Measurements from ENCODE around the gene DUSP18. TPM values are rescaled to one million over a fixed set of nuclear protein-coding genes. Genes with fewer than 3 reads are reported as not detected.

The DUSP18 gene
- total and polyA plus RNA-seq, 2 of the 4 experiments (the other 2 are of a cell fraction) = 14.9 TPM

DNA sequence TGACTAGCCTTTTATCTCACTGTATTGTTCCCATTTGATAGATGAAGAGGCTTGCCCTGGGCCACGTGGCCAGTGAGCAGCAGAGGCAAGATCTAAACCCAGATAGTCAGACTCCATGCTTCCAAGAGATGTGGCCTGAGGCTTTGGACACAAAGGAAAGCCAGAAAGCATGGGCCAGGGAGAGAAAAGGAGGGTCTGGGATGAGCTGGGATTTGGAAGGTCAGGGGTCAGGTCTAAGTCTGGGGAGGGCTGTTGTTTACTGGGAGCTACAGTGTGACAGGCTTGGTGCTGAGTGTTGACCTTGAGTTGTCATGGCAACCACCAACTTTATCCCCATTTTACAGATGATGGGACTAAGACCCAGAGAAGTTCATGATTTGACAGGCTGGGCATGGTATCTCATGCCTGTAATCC, 30.0 kb downstream of the DUSP18 start:
- WGBS, 2 experiments (ENCODE audit: extremely low coverage in 2 of 2, insufficient read length in 1 of 2) = no CpG with 5 or more reads among the region's 1 CpG
- dilution Hi-C loops (cut with HindIII; ENCODE audit: low sequenced_read_pairs, unreplicated experiment) = no loop called here
- CTCF ChIA-PET = no interaction called here

More for the DNA sequence above, 30.0 kb downstream of the DUSP18 start:
- H3K79me1 ChIP-seq (ENCODE audit: low read depth in 1 of 2, low read length in 2 of 2) = peaks cover 23 to 39% of the 10 kb centered on the region in 2 experiments
- H2BK15ac ChIP-seq (ENCODE audit: low read depth, low read length) = no peak overlapping the region
- no peak overlapping the region for H3K9ac ChIP-seq (ENCODE audit: low read depth, low read length)
- no TSS peak for BruUV-seq (replicated peaks)
- H3K56ac ChIP-seq (ENCODE audit: extremely low read depth, insufficient read depth, low read length) = no peak overlapping the region
- peaks cover 14% of the 10 kb centered on the region for H3K9me1 ChIP-seq (ENCODE audit: insufficient read depth, low read length)
- H3K27ac ChIP-seq (ENCODE audit: insufficient read depth, low read length) = no peak overlapping the region
- peak overlapping the region; percentile 13; the same call in 1 of the 2 replicates for H2AK5ac ChIP-seq (ENCODE audit: low read depth, low read length)
- no peak overlapping the region for H3K4me3 ChIP-seq (ENCODE audit: insufficient read depth, low read depth, low read length)
- peaks cover 21% of the 10 kb centered on the region for H3K4me1 ChIP-seq (ENCODE audit: control insufficient read depth, insufficient read depth, low read length)
- TF ChIP-seq, protein P1, sequence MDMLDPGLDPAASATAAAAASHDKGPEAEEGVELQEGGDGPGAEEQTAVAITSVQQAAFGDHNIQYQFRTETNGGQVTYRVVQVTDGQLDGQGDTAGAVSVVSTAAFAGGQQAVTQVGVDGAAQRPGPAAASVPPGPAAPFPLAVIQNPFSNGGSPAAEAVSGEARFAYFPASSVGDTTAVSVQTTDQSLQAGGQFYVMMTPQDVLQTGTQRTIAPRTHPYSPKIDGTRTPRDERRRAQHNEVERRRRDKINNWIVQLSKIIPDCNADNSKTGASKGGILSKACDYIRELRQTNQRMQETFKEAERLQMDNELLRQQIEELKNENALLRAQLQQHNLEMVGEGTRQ (IDR thresholded peaks at IDR 0.05; ENCODE audit: low read depth, low read length) = peak; percentile 40; the same call in 1 of the 2 replicates
- no peak for TF ChIP-seq MAZ (IDR thresholded peaks at IDR 0.05; ENCODE audit: borderline replicate concordance, low read depth, low read length)
- H3K4ac ChIP-seq (ENCODE audit: low read depth, low read length) = 0 out of 2 replicates have a peak overlapping the region, but pooled peaks have one; percentile 21
- H4K5ac ChIP-seq (ENCODE audit: low read depth, low read length) = no peak overlapping the region
- in situ Hi-C loops (cut with MboI; ENCODE audit: low sequenced_read_pairs) (loop anchor here (10.0 kb wide), 1 partner anchor 287 kb away; no protein-coding TSS in a partner anchor), intact Hi-C loops (cut with micrococcal nuclease) (no loop called here)
- peak overlapping the region; percentile 41 for H2AFZ ChIP-seq (replicated peaks; ENCODE audit: low read length, poor library complexity)
- no peaks in the 10 kb centered on the region for H3K27me3 ChIP-seq (ENCODE audit: control insufficient read depth, insufficient read depth, low read length)
- H3K36me3 ChIP-seq (ENCODE audit: control insufficient read depth, insufficient read depth, low read length) = no peaks in the 10 kb centered on the region
- no peaks in the 10 kb centered on the region for H3K9me3 ChIP-seq (ENCODE audit: control insufficient read depth, insufficient read depth, low read length)
- no peak overlapping the region for H4K91ac ChIP-seq (ENCODE audit: insufficient read depth, low read depth, low read length)
- H4K8ac ChIP-seq (ENCODE audit: low read depth in 2 of 2, low read length in 2 of 2) = peak overlapping the region in 1 of 2 experiments; percentile 37; a peak in 1 of 4 replicates
- H2BK20ac ChIP-seq (ENCODE audit: low read depth, low read length) = no peak overlapping the region
- H3K4me2 ChIP-seq (ENCODE audit: low read depth, low read length) = peak overlapping the region; percentile 50; the same call in 1 of the 2 replicates
- ATAC-seq (ENCODE audit: low read depth) = no peak
- no peak for DNase-seq
- POLR2A ChIA-PET (ENCODE audit: unreplicated experiment) = no interaction called here
- H2BK120ac ChIP-seq (ENCODE audit: low read depth, low read length) = no peak overlapping the region
- peak overlapping the region; percentile 94 for H3K23ac ChIP-seq (ENCODE audit: low read depth, low read length)
- no peaks in the 10 kb centered on the region; the same call in 1 of the 2 replicates for H4K20me1 ChIP-seq (ENCODE audit: insufficient read depth, low read length)
- no peak overlapping the region for H3K18ac ChIP-seq (ENCODE audit: low read depth, low read length)
- H2AK9ac ChIP-seq (replicated peaks; ENCODE audit: low read depth, low read length, poor library complexity) = peak overlapping the region; percentile 93
- H3K14ac ChIP-seq (replicated peaks; ENCODE audit: low read depth, low read length) = peak overlapping the region; percentile 71; the same call in 1 of the 2 replicates
- H2BK5ac ChIP-seq (ENCODE audit: low read depth, low read length, poor library complexity, severe bottlenecking) = no peak overlapping the region
